GM06990 (cell line): ENCODE measurements around the gene TMEM182.

Experiments used
- DNase-seq: peaks from one replicate; pipeline ENCODE4 v3.0.0-alpha.2; 2011; ENCODE audit not compliant: insufficient read length; ENCODE audit errors: extremely low read depth
- H3K27me3 ChIP-seq: replicated peaks from 2 replicates; pipeline ENCODE4 v1.6.0; 2011; ENCODE audit warnings: low read length; ENCODE audit not compliant: control insufficient read depth, insufficient read depth
- H3K36me3 ChIP-seq: 2 replicates; pipeline ENCODE4 v1.5.1; 2011; ENCODE audit warnings: low read length; ENCODE audit not compliant: control insufficient read depth, insufficient read depth
- H3K4me3 ChIP-seq: replicated peaks from 2 replicates; pipeline ENCODE4 v1.5.1; 2011; ENCODE audit warnings: low read depth, mild to moderate bottlenecking, control low read depth, low read length
- CTCF ChIP-seq: IDR thresholded peaks from 2 replicates; pipeline ENCODE4 v1.5.1; 2011; ENCODE audit warnings: low read length, control low read depth, mild to moderate bottlenecking, inconsistent platforms; ENCODE audit not compliant: insufficient read depth, poor library complexity, severe bottlenecking

The TMEM182 gene

GRCh38 chr2:102743259-102743658, 18.6 kb upstream of the TMEM182 start:
- H3K4me3 ChIP-seq: no peak overlapping the region
- no peak for TF ChIP-seq CTCF
- no peaks in the 10 kb centered on the region for H3K27me3 ChIP-seq
- DNase-seq: no peak
- no peaks in the 10 kb centered on the region for H3K36me3 ChIP-seq

GRCh38 chr2:102748107-102748506, 13.7 kb upstream of the TMEM182 start:
- H3K36me3 ChIP-seq: no peaks in the 10 kb centered on the region
- H3K4me3 ChIP-seq: no peak overlapping the region
- no peaks in the 10 kb centered on the region for H3K27me3 ChIP-seq
- DNase-seq: no peak
- TF ChIP-seq CTCF: no peak

GRCh38 chr2:102749938-102750337, 11.9 kb upstream of the TMEM182 start:
- no peaks in the 10 kb centered on the region for H3K27me3 ChIP-seq
- TF ChIP-seq CTCF: no peak

GRCh38 chr2:102753563-102754159, 8.2 kb upstream of the TMEM182 start:
- H3K27me3 ChIP-seq: no peaks in the 10 kb centered on the region
- H3K4me3 ChIP-seq: no peak overlapping the region
- no peak for DNase-seq
- TF ChIP-seq CTCF: peak; percentile 70
- H3K36me3 ChIP-seq: no peaks in the 10 kb centered on the region

More at GRCh38 chr2:102749938-102750337, 11.9 kb upstream of the TMEM182 start:
- no peak overlapping the region for H3K4me3 ChIP-seq
- H3K36me3 ChIP-seq: no peaks in the 10 kb centered on the region
- DNase-seq: no peak

- no peaks in the 10 kb centered on the region for H3K27me3 ChIP-seq
- no peak overlapping the region for H3K4me3 ChIP-seq
- H3K36me3 ChIP-seq: no peaks in the 10 kb centered on the region
- DNase-seq: no peak
- no peak for TF ChIP-seq CTCF
These were observed 7.2 kb upstream of the TMEM182 start for GRCh38 chr2:102754456-102755145.

GRCh38 chr2:102755284-102755683, 6.5 kb upstream of the TMEM182 start:
- Histone ChIP-seq H3K27me3 (no peaks in the 10 kb centered on the region), H3K36me3 (no peaks in the 10 kb centered on the region), H3K4me3 (no peak overlapping the region)
- no peak for DNase-seq
- no peak for TF ChIP-seq CTCF
